ENCODE measurements around the gene LYZL6. TPM values are rescaled to one million over a fixed set of nuclear protein-coding genes. Genes with fewer than 3 reads are reported as not detected.
"Not testable (repeated sequence)": the region's sequence is repeated elsewhere in the genome, so short reads cannot be mapped to it uniquely, and the experiment has no call there.

Gene LYZL6
- total RNA-seq, 1 donor from 2014 or later: not detected

DNA sequence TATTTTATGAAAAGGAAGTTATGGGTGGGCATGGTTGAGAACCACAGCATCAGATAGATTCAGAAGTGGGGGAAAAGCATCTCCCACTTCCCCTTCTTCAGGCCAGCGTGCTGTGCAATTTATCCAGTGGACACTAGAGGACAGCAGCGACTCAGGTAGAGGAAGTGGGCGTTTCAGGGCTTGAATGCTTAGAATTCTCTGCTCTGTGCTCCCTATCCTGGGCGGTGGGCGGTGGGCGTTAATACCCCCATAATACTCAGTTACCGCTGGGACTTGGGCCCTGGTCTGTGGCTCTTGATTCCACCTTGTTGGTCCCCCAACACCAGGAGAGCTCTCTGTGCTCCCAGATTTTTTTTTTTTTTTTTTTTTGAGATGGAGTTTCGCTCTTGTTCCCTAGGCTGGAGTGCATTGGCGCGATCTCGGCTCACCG lies 3.7 kb upstream of the LYZL6 start:
- peak; percentile 55 to 66 for DNase-seq (ENCODE audit: low read depth in 2 of 2)

DNA sequence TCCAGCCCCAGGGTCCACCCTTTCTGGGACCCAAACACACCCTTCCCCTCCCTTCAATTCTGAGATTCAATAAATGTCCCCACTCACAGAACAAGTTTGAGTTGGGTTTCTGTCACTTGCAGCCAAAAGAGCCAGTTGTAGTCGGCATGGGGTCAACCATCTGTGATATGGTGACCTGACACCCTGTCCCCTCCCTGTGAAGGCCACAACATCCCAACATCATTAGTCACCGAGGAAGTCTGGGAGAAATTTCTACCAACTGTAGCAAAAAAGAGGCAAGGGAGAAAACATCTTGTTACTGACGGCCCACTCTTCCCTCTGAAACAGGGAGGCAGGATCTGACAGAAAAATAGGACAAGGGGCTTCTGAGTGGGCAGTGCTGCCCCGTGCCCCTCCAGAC lies 638 bp upstream of the LYZL6 start:
- DNase-seq (ENCODE audit: low read depth in 2 of 2): no peak

DNA sequence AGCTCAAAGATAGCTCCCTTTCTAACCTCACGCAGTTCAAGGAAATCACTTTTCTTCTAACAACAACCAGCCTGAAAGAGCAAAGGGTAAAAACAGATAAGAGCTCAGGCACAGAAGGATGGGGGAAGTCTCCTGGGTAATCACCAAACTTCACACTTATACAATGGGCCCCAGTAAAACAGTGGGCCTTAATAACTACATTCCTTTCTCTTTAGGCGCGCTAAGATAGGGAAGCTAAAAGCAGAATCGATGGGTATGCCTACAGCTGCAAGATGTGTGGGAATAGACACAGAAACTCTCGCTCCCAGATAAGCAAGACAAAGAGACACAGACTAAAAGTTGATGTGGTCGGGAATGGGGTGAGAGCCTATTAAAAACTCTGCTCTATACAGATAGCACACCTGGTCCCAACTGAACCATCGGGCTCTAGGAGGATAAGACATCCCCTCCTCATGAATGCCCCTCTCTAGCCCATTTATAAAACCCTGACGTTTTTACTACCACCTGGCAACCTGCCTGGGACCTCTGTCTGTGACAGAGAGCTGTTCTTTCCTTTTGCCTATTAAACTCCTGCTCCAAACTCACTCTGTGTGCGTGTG lies 826 bp downstream of the LYZL6 start:
- no peak for DNase-seq (ENCODE audit: low read depth in 2 of 2)

DNA sequence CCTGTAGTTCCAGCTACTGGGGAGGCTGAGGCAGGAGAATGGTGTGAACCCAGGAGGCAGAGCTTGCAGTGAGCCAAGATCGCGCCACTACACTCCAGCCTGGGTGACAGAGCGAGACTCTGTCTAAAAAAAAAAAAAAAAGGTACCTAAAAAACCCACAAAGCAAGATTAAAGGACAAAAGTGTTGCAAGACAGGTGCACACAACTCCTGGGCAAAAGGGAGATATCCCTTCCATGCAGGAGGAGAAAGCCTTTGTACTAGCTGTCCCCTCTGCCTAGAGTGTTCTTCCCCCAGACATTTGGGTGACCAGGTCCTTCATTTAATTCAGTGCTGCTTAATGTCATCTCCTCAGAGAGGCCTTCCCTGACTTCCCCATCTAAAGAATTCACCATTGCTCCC lies 5.0 kb downstream of the LYZL6 start:
- not testable (repeated sequence) for DNase-seq (ENCODE audit: low read depth in 2 of 2)

DNA sequence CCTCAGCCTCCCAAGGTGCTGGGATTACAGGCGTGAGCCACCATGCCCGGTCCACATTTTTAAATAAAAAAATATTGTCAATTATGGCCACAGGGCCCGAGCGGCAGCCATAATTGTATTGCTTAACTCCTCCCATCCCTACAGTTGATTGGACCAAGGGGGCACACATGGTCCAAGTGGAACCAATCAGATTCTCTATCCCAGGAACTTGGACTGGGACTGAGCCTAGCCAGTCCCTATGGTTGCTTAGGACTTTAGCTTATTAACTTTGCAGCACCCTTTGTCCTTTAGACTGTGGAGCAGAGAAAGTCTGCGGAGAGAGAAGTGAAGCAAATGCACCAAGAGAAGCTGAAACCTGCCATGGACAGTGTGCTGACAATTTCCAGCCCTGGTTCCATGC lies 7.5 kb downstream of the LYZL6 start:
- no peak for DNase-seq (ENCODE audit: low read depth in 2 of 2)

DNA sequence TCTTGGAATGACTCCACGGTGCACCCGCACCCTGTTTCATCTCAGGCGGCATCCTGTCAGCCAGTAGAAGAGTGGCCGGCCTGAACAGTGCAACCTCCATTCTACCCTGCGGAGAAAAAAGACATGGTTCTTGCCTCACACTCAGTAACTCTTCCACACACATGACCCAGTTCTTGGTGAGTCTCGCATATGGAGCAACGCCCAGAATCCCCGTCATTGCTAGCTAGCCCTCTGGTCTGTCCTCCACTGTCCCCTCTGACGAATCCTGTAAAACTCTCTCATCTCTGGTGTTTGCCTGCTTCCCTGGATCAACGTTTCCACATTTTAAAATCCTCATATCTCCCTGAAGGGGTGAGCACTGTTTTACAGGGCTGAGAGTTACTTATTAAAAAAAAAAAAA lies 8.8 kb downstream of the LYZL6 start:
- DNase-seq (ENCODE audit: low read depth in 2 of 2): no peak

DNA sequence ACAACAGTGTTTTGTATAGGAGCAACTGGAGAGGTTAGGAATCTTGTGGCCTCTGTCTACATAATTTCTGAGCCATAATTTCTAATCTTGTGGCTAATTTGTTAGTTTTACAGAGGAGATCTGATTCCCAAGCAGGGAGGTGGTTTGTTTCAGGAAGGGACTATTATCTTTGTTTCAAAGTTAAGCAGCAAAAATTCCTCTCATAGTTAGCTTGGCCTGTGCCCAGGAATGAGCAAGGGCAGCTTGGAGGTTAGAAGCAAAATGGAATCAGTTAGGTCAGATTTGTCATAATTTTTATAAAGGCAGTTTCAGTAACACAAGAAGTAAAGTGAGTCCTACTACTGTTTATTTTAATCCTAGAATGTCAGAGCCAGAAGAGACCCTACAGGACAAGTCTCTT lies 10.9 kb downstream of the LYZL6 start:
- DNase-seq (ENCODE audit: low read depth in 2 of 2): peak in 1 of 2 donors; percentile 9

DNA sequence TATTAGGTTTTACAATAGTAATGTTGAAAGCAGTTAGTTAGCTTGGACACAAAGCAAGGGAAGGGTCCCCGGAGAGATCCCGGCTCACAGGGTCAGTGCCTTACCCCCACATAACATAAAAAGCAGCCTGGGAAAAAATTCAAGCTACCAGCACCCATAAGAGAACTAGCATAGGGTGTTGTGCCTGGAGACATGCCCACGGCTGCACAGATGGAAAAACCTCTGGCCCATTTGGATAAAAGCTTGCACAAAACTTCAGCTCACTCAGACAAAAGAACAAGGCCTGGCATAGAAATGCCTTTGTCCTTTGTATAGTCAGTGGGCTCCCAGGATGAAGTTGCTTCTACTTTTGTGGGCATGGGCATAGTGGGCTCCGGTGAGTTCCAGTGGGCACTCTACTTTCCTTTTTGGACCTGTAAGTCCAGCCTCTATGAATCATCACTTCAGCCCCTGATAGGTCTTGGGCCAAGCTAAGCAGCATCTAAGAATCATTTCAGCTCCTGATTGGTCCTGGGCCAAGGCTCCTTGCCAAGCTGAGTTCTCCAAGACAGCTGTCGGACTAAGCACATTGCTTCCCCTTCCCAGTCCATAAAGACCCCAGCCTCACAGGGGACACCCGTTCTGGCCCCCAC lies 11.6 kb downstream of the LYZL6 start:
- peak in 1 of 2 donors; percentile 14 for DNase-seq (ENCODE audit: low read depth in 2 of 2)

DNA sequence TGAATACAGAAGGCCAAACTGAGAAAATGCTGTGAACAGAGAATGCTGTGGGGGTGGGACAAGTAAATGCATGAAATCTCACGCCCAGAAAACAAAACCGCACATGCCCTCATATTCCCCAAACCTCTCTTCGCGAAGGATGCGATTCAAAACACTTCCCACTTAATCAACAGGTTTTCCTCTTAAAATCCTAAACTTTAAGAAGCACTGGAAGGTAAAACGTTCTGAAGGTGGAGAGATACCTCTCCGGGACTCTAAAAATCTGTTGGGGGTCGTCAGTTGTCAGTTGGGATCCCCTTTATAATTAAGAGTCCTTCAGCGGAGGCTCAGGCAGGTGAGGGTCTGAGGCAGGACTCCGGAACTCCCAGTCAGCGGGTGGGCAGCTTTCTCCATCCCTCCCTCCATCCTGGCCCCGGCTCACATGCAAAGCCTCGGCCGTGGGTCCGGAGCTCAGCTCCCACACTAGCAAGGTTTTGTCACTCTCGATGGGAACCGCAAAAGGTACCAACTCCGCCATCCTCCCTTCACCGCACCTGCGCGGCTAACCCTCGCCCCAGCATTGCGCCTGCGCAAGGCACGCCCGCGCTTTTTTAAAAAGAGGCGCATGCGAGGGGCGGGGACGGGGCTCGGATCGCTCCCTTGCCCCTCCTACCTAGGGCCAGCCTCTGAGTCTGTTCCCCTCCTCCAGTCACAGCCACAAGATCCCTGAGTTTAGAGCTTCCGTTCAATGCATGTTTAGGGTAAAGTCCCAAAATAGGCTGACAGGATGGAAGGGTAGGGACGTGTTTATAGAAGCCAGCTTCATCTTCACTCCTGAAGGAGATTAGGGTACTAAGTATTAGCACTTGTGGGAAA lies 13.1 kb downstream of the LYZL6 start, which contains the start of gene RDM1:
Gene RDM1, minus strand, starts transcription at position 563 of the 855 bp plus-strand sequence. Its CDS starts 46 bp downstream, at position 517.
- peak; percentile 5 to 10 for DNase-seq (ENCODE audit: low read depth in 2 of 2)

DNA sequence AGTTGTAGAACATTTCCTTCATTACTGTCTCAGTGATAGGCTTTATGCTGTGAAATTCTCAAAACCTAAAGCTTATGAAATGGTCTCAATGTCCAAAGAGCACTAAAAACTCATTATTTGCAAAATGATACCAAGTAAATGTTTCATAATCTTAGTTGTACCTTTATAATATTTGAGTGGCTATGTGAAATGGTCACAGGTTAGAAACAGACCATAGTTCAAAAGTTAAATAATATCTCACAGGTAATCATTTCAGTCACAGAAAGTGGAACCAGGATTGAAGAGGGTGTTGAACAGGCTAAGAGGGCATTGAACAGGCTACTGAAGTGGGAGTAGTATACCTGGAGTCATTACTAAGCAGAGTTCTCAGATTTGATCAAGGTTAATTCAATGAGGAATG lies 15.8 kb downstream of the LYZL6 start:
- DNase-seq (ENCODE audit: low read depth in 2 of 2): no peak

DNA sequence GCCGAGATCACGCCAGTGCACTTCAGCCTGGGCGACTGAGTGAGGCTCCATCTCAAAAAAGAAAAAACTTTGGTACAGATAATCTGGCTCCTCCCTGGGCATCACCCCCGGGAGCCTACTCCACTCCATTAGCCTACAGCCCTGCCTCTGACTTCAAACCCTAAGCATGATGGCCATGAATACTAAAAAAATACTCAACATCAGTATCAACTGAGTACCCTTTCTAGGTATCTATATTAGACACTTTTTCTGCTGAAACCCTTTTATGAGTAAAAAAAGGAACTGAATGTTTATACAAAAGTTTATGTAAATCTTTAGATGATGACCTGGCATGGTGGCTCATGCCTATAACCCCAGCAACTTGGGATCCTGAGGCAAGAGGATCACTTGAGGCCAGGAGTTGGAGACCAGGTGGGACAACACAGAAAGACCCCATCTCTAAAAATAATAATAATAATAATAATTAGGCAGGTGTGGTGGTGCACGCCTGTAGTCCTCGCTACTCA lies 19.9 kb downstream of the LYZL6 start:
- DNase-seq (ENCODE audit: low read depth in 2 of 2): no peak

DNA sequence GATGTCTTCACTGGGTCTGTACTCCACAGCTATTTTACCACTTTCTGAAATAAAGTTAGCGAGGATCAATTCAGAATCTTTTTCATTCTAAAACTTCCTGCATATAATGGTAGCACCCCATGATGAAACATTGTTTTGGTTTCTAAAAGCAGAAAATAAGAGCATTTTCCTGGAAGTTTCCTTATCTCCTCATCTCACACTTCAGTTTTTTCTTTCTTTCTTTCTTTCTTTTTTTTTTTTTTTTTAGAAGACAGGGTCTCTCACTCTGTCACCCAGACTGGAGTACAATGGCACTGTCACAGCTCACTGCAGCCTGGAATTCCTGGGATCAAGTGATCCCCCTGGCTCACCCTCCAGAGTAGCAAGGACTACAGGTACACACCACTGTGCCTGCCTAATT lies 23.3 kb downstream of the LYZL6 start:
- DNase-seq (ENCODE audit: low read depth in 2 of 2): no peak

DNA sequence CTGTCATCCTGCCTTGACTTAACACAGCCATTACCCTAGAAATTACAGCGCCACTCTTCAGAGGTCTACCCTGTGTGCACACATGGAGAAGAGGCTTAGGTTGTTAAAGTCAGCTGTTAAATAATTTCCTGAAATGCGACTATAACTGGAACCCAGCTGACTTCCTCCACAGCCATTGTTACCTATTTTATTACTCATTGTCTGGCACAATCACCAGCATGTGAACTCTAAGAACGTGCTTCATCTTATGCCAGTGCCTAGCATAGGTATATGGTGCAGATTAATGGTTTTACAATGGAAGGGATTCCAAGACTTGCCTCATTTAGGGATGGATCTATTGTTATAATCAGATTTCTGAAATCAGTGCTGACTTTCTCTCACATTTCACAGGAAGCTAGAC lies 24.8 kb downstream of the LYZL6 start:
- peak; percentile 44 to 82 for DNase-seq (ENCODE audit: low read depth in 2 of 2)

DNA sequence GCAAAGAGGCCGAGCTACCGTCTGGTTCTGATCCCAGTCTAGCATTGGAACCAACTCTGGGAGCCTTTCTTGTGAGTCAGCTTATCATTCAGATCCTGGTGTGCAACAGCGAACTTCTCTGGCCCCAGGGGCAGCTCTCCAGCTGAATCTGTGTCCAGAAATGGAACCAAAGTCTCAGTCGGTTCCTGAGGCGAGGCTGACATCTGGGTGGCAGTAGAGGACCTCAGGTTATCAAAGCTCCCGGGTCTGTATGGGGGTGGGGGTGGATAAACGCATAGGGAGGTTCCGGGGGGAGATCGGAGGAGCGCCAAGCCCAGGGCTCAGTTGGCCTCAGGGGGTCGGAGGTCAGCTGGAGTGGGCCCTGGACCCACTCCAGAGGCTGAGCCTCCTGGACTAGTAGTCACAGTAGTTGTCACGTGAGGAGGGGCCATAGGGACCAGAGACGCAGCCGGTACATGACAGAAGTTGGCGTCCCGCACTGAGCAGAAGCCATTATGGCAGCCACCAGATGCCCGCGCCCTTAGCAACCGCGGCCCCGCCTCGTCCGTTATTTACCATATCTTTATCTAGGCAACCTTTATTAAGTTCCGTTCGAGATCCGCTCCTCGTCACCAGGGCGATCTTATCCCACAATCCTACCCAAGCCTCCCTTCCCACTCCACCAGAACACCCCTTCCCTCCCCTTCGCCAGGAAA lies 25.8 kb downstream of the LYZL6 start:
- no peak for DNase-seq (ENCODE audit: low read depth in 2 of 2)

DNA sequence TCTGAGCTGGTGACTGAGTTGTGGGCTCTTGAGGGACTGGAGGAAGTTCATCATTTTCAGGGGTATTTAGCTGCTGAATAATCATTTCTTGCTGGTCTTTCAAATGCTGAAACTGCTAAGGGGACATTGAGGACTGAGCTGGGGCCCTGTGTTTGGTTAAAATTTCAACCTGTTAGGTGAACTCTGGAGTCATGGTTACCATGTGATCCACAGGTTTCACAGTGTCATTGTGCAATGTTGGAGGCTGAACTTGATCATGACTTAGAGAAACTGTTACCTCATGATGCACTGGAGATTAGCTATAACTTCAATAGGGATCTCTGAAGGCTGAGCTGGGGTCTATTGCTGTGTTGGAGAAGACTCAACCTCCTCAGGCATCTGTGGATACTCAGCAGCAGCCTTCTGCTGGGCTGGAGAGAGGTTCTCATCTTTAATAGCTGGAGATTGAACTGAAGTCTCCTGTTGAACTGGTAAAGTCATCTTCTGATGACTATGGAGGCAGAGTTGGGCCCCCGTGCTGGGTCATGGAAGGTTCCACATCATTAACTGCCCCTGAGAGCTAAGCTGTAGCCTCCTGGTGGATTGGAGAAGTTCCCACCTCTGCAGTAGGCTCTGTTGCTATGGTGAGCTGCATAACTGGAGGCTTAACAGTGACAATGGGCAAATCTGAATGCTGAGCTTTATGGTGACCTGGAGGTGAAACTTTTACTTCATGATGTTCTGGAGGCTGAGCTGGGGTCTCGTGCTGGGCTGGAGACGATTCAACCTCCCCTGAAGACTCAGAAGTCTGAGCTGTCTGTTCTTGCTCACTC lies 28.2 kb downstream of the LYZL6 start:
- DNase-seq (ENCODE audit: low read depth in 2 of 2): no peak

DNA sequence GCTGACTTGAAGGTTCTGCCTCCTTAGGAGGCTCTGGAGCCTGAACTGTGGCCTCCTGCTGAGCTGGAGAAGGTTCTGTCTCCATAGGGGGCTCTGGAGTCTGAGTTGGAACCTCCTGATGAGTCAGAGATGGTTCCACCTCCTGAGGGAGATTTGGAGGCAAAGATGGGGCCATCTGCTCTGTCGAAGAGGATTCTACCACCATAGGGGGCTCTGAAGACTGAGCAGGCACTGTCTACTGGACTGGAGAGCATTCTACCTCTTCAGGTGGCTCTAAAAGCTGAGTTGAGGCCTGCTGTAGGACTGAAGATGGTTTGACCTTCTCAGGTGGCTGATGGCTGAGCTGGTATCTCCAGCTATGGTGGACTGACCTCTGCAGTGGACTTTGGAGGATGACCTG lies 29.2 kb downstream of the LYZL6 start:
- DNase-seq (ENCODE audit: low read depth in 2 of 2): no peak

DNA sequence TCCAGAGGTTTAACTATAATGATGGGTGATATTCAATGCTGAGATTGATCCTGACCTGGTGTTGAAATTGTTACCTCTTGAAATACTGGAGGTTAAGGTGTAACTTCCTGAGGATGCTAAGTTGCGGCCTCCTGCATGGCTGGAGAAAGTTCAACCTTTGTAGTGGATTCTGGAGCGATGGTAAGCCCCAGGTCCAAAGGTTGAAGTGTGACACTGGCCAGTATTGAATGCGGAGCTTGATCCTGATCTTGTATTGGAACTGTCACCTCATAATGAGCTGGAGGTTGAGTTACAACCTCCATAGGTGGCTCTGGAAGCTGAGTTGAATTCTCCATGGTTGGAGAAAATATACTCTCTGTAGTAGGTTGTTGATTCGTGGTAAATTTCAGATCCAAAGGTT lies 29.9 kb downstream of the LYZL6 start:
- no peak for DNase-seq (ENCODE audit: low read depth in 2 of 2)

DNA sequence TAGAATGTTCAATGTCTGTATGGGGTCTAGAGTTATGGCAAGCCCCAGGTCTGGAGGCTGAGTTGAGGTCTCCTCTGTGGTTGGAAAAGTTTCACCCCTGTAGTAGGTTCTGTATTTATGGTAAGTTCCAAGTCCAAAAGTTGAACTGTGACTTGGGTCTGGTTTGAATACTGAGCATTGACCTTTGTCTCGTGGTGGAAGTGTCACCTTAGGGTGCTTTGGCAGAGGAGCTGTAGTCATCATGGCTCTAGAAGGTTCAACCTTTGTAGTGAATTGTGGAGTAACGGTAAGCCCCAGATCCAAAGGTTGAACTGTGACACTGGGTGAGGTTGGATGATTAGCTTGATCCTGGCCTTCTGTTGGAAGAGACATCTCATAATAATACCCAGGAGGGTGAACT lies 30.6 kb downstream of the LYZL6 start:
- DNase-seq (ENCODE audit: low read depth in 2 of 2): no peak

DNA sequence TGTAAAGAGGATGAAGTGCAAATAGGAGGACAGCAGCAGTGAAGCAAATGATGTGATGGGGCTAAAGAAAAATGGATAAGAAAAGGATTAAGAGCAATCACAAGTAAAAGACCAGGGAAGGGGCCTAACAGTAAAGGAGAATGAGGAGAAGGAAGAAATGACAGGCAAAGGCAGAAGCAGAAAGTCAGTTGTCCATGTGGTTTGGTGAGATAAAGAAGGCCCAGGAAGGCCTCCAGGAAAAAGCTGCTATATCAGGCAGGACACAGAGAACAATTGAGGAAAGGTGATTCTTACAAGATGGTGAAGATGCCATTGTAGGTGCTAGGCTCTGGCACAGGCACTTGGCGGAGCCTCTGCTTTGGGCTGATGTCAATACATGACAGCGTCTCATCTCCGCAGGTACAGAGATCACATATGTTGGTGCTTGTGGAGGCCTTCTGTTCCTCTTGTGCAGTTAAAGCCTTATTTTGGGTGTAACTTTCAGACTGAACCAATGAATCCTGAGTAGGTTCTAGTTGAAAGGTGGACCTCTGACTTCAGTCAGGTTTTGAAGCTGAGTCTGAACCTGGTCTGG lies 31.1 kb downstream of the LYZL6 start:
- no peak for DNase-seq (ENCODE audit: low read depth in 2 of 2)

DNA sequence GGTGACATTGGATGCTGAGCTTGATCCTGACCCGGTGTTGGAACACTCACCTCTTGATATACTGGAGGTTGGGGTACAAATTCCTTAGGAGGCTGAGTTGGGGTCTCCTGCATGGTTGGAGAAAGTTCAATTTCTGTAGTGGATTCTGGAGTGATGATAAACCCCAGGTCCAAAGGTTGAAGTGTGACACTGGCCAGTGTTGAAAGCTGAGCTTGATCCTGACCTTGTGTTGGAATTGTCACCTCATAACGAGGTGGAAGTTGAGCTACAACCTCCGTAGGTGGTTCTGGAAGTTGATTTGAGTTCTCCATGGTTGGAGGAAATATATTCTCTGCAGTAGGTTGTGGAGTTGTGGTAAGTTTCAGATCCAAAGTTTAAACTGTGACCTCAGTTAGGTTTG lies 34.1 kb downstream of the LYZL6 start:
- DNase-seq (ENCODE audit: low read depth in 2 of 2): no peak

DNA sequence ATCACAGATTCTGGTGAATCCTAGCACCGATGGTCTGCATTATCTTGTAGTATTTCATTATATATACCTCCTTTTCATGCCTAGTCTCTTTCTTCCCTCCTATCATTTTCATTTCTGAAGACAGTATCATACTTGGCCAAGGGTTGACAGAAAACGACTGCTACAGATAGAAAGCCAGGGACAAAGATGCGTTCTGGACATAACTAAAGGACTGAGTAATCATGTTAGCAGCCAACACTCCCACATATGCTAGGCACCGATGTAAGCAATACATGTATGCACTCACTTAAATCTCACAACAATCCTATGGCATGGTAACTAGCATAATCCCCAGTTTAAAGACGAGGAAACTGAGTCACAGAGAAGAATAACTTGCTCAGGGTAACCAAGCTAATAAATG lies 35.8 kb downstream of the LYZL6 start:
- DNase-seq (ENCODE audit: low read depth in 2 of 2): no peak
